T-helper 2 cell (primary cell): ENCODE results near the gene ME3.

Experiments used
- DNase-seq, 5 experiments: peaks; one replicate each; pipeline versions ENCODE4 v3.0.0 to v3.0.0-alpha.2; 2012 to 2022

Gene ME3

DNA sequence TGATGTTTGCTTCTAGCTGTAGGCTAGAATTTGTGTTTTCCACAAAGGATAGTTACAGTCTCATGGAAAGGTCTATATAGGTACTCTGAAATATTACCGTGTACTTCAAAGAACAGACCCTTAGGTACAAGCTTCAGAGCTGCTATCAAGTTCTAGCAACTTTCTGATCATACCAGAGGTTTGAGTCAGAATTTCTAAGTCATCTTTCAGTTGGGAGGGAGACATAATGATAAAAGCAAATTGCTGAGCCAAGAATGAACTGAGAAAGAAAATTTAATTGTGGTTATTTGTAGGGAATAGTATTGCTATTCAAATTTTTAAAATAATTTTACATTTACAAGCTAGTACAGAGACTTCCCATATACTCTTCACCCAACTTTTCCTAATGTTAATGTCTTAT is 19.9 kb upstream of the ME3 start:
- DNase-seq = no peak

DNA sequence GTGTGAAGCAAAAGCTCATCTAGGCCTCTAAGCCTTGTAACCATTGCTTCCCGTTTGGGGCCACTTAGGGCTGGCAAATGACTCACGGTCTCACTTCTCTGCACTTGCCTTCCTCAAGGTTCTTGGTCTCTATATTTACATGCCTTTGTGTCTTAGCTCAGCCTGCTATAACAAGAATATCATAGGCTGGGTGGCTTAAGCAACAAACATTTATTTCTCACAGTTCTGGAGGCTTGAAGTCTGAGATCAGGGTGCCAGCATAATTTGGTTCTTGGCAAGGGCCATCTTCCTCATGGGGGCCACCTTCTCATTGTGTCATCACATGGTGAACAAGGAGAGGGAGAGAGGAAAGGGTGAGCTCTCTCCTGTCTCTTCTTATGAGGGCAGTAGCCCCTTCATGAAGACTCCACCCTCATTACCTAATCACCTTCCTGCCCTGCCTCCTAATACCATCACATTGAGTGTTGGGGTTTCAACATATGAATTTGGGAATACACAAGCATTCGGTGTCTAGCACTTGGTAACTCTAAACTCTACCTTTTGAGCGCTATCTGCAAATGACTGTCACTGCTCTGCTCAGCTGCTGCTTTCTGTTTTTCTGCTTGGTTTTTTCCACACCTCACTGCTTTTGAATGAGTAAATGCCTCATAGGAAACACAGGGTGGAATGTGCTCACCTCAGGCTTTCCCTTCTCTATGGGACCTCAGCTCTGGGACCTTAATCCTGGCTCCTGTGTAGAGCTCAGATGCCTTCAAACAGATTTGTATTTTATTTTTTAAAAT is 16.2 kb upstream of the ME3 start:
- DNase-seq = peak in 1 of 5 experiments; percentile 19

DNA sequence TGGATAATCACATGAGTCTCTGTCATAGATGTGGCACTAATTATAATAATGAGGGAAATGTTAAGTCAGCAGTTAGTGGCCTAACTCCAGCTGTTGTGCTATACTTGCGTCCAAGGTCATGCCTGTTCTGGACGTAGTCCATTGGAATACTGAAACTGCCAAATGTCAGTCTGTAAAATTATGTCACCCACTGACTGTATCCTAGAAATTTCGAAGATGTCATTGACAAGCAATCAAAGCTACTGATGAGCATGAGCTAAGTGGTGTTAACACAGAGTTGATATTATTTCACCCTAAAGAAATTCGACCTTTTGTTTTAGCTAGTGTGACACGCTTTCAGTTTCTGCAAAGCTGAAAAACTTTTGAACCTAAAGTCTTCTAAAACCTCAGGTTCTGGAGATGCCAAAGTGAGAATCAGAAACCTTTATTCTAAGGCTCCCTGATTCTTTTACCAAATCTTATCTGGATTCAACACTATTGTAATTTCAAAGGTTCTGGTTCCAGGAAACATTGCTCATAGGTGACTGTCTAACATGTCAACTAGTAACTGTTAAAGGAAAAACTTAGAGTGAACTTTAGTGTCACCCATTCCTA is 14.9 kb upstream of the ME3 start:
- DNase-seq = no peak

DNA sequence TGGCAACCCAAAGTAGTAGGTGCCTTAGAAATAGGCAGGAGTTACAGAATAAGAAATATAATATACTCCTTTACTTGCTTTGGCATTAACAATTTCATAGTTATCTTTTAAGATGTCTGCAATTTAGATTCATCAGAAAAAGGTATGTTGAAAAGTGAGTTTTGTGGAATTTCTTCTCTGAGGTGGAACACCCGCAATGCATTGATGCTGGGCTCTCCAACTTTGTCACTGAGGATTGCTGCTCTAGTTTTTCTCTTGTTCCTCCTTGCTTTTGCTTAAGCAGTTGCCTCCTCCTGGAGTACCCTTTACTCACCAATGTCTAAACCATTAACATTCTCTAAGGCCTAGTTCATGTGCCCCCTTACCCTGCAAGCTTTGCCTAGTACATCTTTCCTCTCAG is 14.1 kb upstream of the ME3 start:
- no peak for DNase-seq

DNA sequence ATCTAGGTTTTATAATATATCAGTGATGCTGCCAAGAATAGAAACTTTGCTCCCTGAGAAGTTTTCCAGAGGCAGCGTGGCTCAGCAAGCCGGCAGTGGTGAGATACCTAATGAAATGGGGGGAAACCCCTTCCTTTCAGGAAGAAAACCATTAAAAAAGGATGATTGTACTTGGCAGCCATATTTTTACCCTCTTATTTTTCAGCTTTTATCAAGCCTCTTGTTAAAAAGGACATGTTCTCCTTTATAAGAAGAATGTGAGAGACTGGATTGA is 9.0 kb upstream of the ME3 start:
- no peak for DNase-seq

DNA sequence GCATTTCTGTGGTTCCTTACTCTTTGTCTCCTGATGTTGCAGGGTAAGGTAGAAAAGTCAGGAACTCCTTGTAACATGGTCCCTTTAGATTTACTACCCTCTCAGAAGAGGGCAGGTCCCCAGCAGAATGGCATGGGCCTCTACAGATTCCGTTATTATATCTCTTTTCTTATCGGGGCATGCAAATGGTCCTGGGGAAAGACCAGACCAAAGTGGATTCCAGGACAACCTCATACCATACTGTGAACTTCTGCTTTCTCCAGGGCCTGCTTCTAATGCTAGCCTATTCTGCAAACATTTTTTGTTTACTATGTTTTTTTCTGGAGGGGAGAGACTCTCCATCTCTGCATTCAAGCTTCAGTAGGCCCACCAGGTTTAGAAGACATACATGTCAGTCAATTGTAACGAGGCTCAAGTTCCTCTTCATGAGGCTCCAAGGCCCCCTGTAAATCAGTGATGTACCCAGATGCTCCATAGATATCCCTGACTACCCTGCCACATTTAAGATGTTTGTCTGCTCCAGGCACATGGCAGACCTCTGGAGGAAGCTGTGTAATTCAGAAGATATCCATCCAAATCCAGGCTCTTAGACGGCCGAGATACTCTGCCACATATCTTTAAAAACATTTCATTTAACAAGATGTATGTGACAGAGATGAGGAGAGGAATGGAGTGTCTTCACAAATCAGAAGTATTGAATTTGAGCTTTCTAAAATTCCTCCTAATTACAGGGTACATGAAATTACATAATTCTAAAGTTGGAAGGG is 8.5 kb upstream of the ME3 start:
- DNase-seq = no peak

DNA sequence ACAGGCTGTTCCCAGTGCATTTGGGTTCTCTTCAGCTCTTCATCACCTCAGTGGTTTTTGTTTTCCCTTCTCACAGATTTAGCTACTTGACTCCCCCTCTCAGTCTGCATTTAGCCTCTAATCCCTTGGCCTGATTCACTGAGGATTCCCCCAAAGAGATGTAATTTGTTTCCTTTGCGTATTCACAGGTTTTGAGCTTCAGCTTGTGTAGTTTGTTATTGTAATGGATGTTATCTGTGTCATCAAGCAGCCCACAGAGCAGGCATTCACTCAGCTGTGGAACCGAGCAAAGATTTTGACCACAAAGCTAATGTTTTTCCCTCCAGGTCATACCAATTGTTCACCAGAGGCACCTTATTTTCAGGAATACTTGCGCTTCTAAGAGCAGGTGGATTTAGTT is 6.4 kb upstream of the ME3 start:
- no peak for DNase-seq

DNA sequence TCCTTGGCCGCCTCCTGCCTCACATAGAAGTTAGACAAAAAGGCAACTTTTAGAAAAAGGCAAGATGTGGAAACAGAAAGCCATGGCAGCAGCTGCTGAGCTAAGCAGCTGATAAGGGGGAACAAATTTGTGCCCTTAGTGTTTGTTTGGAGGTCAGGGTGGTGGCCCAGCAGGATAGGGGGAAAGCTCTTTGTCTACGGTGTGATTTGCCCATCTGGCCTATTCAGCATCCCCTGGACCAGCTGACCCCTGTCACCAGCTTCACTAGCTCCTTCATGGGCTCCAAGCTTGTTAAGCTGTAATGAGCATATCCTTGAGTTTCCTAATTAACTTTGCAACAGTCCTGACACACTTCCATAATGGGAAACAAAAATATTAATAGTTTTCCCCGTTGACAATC is 5.9 kb upstream of the ME3 start:
- no peak for DNase-seq

DNA sequence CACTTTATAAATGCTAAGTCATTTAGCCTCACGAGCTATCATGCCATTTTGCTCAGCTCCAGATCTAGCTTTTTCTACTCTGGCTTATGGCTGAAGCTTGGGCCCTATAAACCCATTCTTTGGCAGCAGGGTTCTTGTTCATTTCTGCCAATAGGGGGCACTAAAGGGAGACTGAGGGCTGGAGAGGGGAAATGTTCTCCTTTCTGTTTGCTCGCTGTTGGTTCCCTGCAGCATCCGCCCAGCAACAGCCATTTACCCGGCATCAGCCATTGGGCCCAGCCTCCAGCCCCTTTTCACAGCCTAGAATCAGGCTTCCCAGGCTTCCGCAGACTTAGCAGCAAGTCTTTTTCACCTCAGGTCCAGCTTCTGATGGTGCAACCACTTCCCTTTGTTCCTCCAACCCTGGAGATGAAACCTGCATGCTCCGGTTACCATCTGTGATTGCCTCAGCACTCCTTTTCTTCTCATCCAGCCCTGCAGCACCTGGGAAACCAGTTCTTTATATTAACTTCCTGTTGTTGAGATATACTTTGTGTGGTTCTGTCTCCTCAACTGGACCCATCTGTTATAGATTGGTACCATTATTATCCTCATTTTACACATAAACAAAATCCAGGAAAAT is 4.2 kb upstream of the ME3 start:
- peak in 1 of 5 experiments; percentile 19 for DNase-seq

DNA sequence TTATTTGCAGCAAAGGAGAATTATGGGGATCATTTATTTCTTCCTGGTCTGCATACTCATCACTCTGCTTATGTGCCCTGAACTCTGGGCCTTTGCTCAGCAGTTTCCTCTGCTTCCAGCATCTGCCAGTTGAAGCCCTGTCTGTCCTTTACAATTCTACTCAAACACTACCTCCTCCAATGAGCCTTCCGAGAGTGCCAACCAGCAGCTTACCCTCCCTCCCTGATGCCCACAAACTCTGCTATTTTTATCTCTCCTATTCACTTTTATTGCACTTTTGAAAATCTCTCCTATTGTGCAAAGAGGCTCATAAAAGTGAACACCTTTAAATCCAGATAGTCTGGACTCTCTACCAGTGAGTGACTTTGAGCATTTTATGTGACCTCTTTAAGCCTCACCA is 3.6 kb upstream of the ME3 start:
- DNase-seq = no peak

DNA sequence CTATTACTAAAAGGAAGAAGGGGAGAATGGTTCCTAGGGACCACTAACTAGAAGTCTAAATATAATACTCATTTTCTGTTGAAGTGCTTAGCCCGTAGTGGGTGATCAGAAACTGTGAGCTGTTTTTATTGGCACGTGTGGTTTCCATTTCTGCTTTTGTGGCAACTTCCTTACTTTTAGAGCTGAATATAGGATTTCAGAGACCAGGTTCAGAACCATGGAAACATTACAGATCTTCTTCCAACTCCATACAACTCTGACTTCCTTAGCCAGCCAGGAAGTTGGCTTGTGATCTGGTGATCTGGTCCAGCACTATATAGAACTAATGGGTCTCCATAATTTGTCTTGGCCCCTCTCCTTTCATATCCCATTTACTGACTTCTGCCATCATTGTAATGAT is 2.6 kb upstream of the ME3 start:
- no peak for DNase-seq

DNA sequence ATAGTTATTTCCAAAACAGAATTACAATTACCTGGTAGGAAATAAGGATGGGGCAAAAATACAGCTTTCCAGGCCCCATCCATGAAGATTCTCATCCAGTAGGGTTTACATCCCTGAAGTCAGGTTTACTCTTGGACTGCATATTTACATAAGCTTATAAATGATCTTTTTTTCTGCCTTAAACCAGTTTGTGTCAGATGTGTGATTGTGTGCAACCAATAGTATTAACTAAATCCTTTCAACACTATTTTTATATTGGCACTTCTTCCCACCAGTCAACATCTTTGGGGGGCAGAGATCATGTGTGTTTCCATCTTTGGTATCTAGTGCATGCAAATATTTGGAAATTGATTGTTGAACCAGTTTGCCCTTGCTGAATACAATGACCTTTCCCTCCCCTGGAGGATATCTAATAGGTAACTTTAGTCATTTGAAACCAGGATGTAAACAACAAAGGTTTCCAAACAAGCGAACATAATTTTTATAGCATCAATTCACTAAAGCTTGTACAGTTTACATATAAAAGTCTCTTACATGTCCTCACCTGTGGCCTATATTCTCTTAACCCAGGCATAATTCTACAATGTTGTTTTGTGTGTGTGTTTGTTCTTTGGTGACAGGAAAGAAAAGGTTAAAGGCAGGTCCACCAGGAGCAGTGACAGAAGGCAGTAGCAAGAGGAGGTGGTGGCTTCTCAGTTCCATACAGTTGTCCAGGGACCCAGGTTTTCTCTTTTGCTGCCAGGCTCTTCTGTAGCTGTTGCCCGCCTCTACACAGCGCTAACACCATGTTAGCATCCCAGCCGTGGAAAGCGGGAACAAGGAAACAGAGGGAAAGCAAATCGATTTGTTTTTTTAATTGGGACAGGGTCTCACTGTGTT is 1.7 kb upstream of the ME3 start:
- DNase-seq = no peak

DNA sequence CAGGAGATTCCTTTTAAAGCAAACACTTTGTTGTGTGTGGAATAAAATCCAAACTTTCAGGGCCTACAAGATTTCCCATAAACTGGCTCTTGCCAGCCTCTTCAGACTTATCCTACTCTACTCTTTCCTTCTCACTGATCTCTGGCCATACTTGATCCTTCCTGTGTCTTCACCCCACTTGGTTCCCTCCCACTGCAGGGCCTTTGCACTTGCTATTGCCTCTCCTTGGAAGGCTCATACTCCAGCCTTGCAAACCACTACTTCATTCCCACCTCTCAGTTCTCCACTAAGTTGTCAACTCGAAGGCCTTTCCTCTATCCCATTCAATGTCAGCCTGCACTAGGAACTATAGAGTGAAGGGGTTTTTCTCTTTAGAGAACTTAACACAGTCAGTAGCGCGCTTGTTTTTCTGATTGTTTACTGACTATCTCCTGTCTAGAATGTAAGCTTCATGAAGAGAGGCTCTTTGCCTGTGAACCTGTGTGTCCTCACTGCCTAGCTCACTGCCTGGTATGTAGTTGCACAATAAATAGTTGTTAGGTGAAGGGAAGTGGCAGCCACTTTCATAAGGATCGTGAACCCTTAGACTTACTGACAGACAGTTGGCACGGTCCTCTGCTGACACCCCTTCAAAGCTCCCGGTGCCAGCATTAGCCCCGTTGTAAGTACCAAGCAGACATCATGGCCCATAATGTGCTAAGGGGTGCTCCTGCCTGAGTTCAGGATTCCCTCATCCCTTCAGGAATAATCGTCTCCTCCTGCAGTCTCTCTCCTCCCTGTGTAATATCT is 833 bp upstream of the ME3 start:
- DNase-seq = no peak

DNA sequence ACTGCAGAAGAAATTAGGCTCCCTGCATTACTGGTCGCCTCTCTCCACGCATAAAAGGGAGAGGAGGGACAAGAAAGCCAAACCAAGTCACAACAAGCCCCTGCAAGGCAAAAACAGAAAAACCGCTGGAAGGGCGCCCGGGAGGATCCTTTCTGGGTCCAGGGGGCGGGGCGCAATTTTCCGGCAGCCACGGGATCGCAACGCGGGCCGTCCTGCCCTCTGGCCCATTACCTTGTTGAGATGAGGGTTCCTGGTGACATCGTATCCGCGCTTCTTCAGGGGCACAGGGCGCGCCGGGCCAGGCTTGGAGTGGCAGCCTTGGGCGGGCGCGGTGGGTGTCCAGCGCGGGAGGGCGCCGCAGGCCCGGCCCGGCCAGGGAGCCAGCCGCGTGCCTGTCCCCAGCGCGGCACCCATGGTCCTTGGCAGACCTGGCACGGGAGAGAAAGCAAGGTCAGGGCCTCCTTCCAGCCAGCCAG is 847 bp downstream of the ME3 start:
- no peak for DNase-seq

DNA sequence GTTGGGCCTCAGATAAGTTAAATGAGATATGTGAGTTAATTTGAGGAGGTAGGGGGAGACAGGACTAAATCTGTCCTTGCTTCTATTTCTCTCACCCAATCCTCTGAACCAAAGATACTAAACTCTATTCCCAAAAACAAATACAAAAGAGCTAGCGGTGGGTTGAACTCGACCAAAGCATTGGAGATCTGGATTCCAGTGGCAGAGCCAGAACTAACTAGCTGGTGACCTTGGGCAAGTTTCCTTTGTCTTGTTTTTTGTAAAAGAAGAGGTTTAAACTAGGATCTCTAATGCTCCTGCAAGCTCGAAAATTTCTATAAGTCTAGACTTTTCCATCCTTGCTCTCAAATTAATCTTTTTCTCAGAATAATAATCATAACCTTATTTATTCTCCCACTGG is 1.5 kb downstream of the ME3 start:
- DNase-seq = no peak

DNA sequence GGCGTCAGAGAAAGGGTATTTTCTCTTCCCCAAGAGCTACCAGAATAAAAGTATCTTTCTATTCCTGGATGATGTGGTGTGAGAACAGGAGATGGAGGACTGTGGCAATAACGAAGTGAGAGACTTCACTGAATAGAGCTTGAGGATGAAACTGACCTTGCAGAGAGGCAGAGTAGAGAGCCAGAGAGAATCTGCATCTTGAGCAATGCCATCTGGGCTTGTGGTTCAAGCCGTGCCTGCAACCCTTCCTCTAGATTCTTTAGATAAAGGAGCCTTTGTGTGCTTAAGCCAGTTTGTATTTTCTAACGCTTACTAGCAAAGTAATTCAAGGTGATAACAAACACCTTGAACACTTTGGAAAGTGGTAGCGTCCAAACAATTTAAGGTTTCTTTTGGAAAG is 2.2 kb downstream of the ME3 start:
- no peak for DNase-seq

DNA sequence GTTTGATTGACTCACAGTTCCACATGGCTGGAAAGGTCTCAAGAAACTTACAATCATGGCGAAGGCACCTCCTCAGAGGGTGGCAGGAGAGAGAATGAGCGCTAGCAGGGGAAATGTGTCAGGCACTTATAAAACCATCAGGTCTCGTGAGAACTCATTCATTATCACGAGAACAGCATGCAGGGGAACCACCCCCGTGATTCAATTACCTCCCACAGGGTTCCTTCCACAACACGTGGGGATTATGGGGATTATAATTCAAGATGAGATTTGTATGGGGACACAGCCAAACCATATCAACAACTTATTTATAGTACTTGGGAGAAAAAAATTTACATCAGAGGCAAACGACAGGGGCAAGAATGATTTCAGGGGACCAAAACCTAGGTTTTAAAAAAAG is 3.0 kb downstream of the ME3 start:
- DNase-seq = no peak

DNA sequence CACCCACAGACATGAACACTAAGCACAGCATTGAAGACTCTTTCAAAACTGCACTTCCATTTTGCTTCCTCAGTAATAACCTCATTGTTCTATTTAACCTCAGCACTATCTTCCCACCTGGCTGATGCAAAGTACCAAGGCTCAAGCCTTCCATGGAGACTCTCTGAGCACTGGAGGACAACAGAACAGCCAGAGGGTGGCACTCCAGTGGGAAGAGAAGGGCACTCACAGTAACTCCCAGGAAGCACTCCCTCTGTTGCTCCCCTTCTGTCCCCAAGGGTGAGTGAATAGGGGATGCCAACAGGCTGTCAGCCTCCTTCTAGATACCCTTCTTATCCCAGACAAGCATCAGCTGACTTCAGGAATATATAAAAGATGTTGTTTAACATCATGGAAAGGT is 3.5 kb downstream of the ME3 start:
- no peak for DNase-seq

DNA sequence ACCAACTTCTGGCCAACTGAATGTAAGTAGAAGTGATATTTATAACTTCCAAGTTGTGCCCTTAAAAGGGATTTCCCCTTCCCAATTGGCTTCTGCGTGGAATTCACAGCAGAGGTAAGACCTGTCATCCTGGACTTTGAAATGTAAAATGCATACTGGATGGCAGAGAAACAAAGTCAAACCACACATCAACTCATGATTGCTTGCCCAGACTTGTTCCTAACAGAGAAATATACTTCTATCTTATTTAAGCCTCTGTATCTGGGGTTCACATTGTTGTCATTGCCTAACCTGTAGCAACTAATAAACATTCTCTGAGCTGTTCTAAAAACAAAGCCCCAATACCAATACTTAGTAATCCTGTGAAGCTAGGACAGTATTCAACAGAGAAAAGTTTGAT is 6.2 kb downstream of the ME3 start:
- no peak for DNase-seq

DNA sequence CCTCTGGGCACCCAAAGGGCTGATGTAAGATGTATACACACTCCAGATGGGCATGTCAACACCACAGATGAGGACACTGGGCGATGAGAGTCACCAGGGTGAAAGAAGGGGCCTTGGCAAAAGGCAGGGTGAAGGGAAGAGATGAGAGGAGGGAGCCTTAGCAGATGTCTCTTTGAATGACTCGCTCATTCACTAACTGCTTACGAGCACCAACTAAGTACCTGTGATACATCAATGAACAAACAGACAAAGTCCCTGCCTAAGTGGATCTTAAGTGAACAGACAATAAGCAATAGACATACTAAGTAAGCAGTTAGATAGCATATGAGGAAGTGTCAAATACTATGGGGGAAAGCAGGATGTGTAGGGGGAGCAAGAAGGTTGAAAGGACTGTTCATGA is 7.5 kb downstream of the ME3 start:
- DNase-seq = no peak

DNA sequence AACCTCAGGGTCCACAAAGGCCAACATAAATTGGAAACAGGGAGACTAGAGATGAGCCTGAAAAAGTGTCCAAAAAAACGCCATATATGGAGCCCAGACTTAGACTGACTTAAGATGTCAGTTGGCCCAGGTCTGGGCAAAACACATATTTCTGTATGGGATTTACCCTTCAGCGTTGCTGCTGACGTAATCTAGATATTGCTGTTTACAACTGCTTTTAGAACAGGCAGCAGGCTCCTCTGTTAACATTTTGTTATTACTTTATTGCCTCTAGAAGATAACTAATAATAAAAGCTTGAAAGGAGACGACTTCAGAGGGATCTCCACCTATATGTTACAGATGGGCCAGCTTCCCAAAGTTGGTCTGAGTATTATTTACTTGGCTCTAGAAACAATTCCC is 8.7 kb downstream of the ME3 start:
- DNase-seq = no peak

DNA sequence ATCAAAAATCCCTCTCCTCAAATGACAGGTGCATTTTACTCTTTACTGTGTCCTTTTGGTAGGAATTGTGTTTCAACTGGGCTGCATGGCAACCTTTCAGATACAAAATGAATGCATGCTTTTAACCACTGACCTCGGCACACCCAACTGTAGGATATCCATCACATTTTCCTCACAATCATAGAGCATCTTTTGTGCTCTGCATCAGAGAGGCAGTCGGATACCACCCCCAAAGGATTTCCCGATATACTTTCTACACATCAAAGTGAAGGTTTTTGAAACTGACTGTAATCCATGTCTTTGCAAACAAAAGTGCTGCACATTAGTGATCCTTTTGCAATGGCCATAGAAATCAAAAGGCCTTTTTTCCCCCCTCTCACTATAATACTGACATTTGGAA is 9.1 kb downstream of the ME3 start:
- DNase-seq = no peak
